ENCODE measurements around the gene CTLA4. TPM values are rescaled to one million over a fixed set of nuclear protein-coding genes. Genes with fewer than 3 reads are reported as not detected.

CTLA4 gene
- polyA plus RNA-seq, 3 donors, result 0.08 TPM; not detected in 2

GRCh38 chr2:203826704-203827103 lies 40.9 kb upstream of the CTLA4 start:
- H3K27me3 ChIP-seq (ENCODE audit: control insufficient read depth in 2 of 2, insufficient read depth in 2 of 2, low read length in 2 of 2), result no peaks in the 10 kb centered on the region
- 100% methylated on average over 1 of the region's 1 CpG for WGBS (ENCODE audit: insufficient coverage)
- intact Hi-C loops (cut with micrococcal nuclease), result no loop called here
- no peak overlapping the region for H3K27ac ChIP-seq (ENCODE audit: low read depth in 1 of 2, low read length in 2 of 2)
- no peak for DNase-seq
- H3K9me3 ChIP-seq (replicated peaks in 1 of 2; ENCODE audit: control insufficient read depth in 1 of 2, insufficient read depth in 1 of 2, low read length in 2 of 2), result peaks cover 0 to 8% of the 10 kb centered on the region in 2 donors
- H3K27me3 Mint-ChIP-seq (ENCODE audit: low read depth in 3 of 3), result peaks cover 0 to 13% (median 5%) of the 10 kb centered on the region in 3 donors
- TF ChIP-seq CTCF (IDR thresholded peaks at IDR 0.05), result no peak
- H2AFZ ChIP-seq (ENCODE audit: insufficient read depth, low read depth, low read length, poor library complexity, severe bottlenecking), result no peak overlapping the region
- no peak overlapping the region for H3K4me3 Mint-ChIP-seq
- no peaks in the 10 kb centered on the region for H4K20me1 ChIP-seq (ENCODE audit: insufficient read depth, low read length)
- no peaks in the 10 kb centered on the region for H3K4me1 ChIP-seq (ENCODE audit: control insufficient read depth in 1 of 2, insufficient read depth in 2 of 2, low read length in 2 of 2)
- peaks cover 0 to 9% (median 5%) of the 10 kb centered on the region in 7 donors for H3K9me3 Mint-ChIP-seq
- no peaks in the 10 kb centered on the region for H3K36me3 Mint-ChIP-seq
- no peaks in the 10 kb centered on the region for H3K79me2 ChIP-seq (ENCODE audit: insufficient read depth, low read length)
- peaks cover 10% of the 10 kb centered on the region for H3K4me1 Mint-ChIP-seq
- no peak overlapping the region for H3K27ac Mint-ChIP-seq
- H3K4me2 ChIP-seq (replicated peaks; ENCODE audit: extremely low read depth, low read length, poor library complexity, severe bottlenecking), result no peak overlapping the region
- H3K4me3 ChIP-seq (replicated peaks in 1 of 3; ENCODE audit: low read depth in 2 of 3, low read length in 3 of 3), result no peak overlapping the region
- H3K9ac ChIP-seq (ENCODE audit: insufficient read depth, low read length, poor library complexity, severe bottlenecking), result no peak overlapping the region
- H3K36me3 ChIP-seq (replicated peaks in 1 of 2; ENCODE audit: control insufficient read depth in 1 of 2, insufficient read depth in 2 of 2, low read length in 2 of 2), result no peaks in the 10 kb centered on the region

DNA sequence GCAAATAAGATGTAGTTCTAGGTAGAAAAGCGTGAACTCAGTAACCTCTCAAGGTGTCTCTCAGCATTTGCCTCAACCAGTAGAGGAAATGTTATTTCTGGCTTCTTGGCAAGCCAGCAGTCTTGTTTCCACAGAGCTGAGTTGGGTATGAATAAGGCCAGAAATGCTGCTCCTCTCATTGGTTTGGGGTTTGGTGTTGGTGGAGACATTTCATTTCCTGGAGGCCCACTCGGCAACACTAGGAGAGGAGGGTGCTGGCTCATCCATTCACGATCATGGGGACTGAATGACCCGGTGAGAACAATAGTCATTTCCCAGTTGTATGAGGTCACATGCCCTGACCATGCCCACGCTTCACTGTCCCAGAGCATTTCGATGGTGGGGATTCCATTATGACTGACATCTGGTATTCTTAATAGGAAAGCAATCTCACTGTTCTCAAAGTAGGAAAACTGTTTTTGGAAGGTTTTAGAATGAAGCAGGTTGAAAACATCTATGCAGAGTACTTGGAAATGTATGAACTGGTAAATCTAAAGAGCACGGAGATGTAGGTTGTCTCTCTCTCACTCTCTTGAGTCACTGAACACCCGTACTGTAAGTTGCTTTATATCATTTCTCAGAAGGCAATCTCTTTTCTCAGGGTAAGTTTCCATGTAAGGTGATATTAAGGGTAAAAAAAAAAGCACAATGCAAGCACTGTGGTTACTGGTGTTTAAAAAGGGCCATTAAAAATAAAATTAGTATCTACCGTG lies 37.1 kb upstream of the CTLA4 start:
- TF ChIP-seq CTCF (IDR thresholded peaks at IDR 0.05), result no peak
- Histone ChIP-seq H3K27ac (ENCODE audit: low read depth in 1 of 2, low read length in 2 of 2) (no peak overlapping the region), H3K36me3 (replicated peaks in 1 of 2; ENCODE audit: control insufficient read depth in 1 of 2, insufficient read depth in 2 of 2, low read length in 2 of 2) (no peaks in the 10 kb centered on the region), H3K4me2 (replicated peaks; ENCODE audit: extremely low read depth, low read length, poor library complexity, severe bottlenecking) (no peak overlapping the region), H3K79me2 (ENCODE audit: insufficient read depth, low read length) (no peaks in the 10 kb centered on the region), H3K4me1 (ENCODE audit: control insufficient read depth in 1 of 2, insufficient read depth in 2 of 2, low read length in 2 of 2) (no peaks in the 10 kb centered on the region), H2AFZ (ENCODE audit: insufficient read depth, low read depth, low read length, poor library complexity, severe bottlenecking) (no peak overlapping the region), H3K4me3 (replicated peaks in 1 of 3; ENCODE audit: low read depth in 2 of 3, low read length in 3 of 3) (no peak overlapping the region), H4K20me1 (ENCODE audit: insufficient read depth, low read length) (no peaks in the 10 kb centered on the region), H3K27me3 (ENCODE audit: control insufficient read depth in 2 of 2, insufficient read depth in 2 of 2, low read length in 2 of 2) (no peaks in the 10 kb centered on the region), H3K9me3 (replicated peaks in 1 of 2; ENCODE audit: control insufficient read depth in 1 of 2, insufficient read depth in 1 of 2, low read length in 2 of 2) (peaks cover 0 to 8% of the 10 kb centered on the region in 2 donors), H3K9ac (ENCODE audit: insufficient read depth, low read length, poor library complexity, severe bottlenecking) (no peak overlapping the region)
- Mint-ChIP-seq H3K9me3 (peaks cover 0 to 9% (median 5%) of the 10 kb centered on the region in 7 donors), H3K36me3 (no peaks in the 10 kb centered on the region), H3K4me3 (no peak overlapping the region), H3K27me3 (ENCODE audit: low read depth in 3 of 3) (peaks cover 4 to 15% (median 5%) of the 10 kb centered on the region in 3 donors), H3K27ac (no peak overlapping the region), H3K4me1 (peaks cover 3% of the 10 kb centered on the region)
- whole genome bisulfite sequencing (ENCODE audit: insufficient coverage), result 96% methylated on average over 6 of the region's 9 CpGs
- intact Hi-C loops (cut with micrococcal nuclease), result no loop called here
- no peak for DNase-seq

All from CD14-positive monocyte (primary cell).